ENCODE measurements around the gene FAM32A. TPM values are rescaled to one million over a fixed set of nuclear protein-coding genes. Genes with fewer than 3 reads are reported as not detected.

Gene FAM32A
- total and polyA plus RNA-seq, 10 of the 15 experiments (the other 5 are each of a cell fraction or from before 2014, with no cell fraction given): 33.3 to 116 (median 71.9) TPM

GRCh38 chr19:16197622-16198369 lies 12.6 kb downstream of the FAM32A start, which contains the start of gene AP1M1 (continued):
- no peak for TF ChIP-seq FOXM1 (IDR thresholded peaks at IDR 0.05; ENCODE audit: low read depth, low read length)
- no peak for TF ChIP-seq NFXL1 (IDR thresholded peaks at IDR 0.05; ENCODE audit: borderline replicate concordance)
- no peak for TF ChIP-seq TCF7 (IDR thresholded peaks at IDR 0.05; ENCODE audit: borderline replicate concordance)
- peak in 1 of 2 experiments; percentile 46; a peak in 1 of 4 replicates for TF ChIP-seq ETV6 (conservative IDR thresholded peaks at IDR 0.05 in 1 of 2, IDR thresholded peaks at IDR 0.05 in 1 of 2; ENCODE audit: borderline replicate concordance in 1 of 2, low read depth in 1 of 2)
- TF ChIP-seq, protein P1, sequence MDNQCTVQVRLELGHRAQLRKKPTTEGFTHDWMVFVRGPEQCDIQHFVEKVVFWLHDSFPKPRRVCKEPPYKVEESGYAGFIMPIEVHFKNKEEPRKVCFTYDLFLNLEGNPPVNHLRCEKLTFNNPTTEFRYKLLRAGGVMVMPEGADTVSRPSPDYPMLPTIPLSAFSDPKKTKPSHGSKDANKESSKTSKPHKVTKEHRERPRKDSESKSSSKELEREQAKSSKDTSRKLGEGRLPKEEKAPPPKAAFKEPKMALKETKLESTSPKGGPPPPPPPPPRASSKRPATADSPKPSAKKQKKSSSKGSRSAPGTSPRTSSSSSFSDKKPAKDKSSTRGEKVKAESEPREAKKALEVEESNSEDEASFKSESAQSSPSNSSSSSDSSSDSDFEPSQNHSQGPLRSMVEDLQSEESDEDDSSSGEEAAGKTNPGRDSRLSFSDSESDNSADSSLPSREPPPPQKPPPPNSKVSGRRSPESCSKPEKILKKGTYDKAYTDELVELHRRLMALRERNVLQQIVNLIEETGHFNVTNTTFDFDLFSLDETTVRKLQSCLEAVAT (IDR thresholded peaks at IDR 0.05): peak; percentile 99
- no peak for TF ChIP-seq CBX5 (IDR thresholded peaks at IDR 0.05; ENCODE audit: low read depth)
- no peak for TF ChIP-seq RFX5 (IDR thresholded peaks at IDR 0.05; ENCODE audit: low read depth, low read length)
- no peak for TF ChIP-seq RELA (IDR thresholded peaks at IDR 0.05; ENCODE audit: borderline replicate concordance, partially characterized antibody)
- TF ChIP-seq NR2C1 (IDR thresholded peaks at IDR 0.05): peak; percentile 74
- TF ChIP-seq, protein P2, sequence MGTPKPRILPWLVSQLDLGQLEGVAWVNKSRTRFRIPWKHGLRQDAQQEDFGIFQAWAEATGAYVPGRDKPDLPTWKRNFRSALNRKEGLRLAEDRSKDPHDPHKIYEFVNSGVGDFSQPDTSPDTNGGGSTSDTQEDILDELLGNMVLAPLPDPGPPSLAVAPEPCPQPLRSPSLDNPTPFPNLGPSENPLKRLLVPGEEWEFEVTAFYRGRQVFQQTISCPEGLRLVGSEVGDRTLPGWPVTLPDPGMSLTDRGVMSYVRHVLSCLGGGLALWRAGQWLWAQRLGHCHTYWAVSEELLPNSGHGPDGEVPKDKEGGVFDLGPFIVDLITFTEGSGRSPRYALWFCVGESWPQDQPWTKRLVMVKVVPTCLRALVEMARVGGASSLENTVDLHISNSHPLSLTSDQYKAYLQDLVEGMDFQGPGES (IDR thresholded peaks at IDR 0.05): no peak
- TF ChIP-seq, protein P3, sequence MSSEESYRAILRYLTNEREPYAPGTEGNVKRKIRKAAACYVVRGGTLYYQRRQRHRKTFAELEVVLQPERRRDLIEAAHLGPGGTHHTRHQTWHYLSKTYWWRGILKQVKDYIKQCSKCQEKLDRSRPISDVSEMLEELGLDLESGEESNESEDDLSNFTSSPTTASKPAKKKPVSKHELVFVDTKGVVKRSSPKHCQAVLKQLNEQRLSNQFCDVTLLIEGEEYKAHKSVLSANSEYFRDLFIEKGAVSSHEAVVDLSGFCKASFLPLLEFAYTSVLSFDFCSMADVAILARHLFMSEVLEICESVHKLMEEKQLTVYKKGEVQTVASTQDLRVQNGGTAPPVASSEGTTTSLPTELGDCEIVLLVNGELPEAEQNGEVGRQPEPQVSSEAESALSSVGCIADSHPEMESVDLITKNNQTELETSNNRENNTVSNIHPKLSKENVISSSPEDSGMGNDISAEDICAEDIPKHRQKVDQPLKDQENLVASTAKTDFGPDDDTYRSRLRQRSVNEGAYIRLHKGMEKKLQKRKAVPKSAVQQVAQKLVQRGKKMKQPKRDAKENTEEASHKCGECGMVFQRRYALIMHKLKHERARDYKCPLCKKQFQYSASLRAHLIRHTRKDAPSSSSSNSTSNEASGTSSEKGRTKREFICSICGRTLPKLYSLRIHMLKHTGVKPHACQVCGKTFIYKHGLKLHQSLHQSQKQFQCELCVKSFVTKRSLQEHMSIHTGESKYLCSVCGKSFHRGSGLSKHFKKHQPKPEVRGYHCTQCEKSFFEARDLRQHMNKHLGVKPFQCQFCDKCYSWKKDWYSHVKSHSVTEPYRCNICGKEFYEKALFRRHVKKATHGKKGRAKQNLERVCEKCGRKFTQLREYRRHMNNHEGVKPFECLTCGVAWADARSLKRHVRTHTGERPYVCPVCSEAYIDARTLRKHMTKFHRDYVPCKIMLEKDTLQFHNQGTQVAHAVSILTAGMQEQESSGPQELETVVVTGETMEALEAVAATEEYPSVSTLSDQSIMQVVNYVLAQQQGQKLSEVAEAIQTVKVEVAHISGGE (CRISPR knock-in tag; IDR thresholded peaks at IDR 0.05): peak; percentile 52; the same call in 1 of the 2 replicates
- TF ChIP-seq FOXK2 (IDR thresholded peaks at IDR 0.05): peak; percentile 71
- no peak for TF ChIP-seq SMAD1 (IDR thresholded peaks at IDR 0.05; ENCODE audit: low read depth, partially characterized antibody)
- TF ChIP-seq MEF2A (IDR thresholded peaks at IDR 0.05; ENCODE audit: insufficient read depth, low read depth, low read length): no peak
- no peak for TF ChIP-seq RAD51 (IDR thresholded peaks at IDR 0.05)
- no peak for TF ChIP-seq ZNF622 (IDR thresholded peaks at IDR 0.05)
- no peak for TF ChIP-seq EED (IDR thresholded peaks at IDR 0.05; ENCODE audit: low read depth)
- TF ChIP-seq CBFB (IDR thresholded peaks at IDR 0.05; ENCODE audit: low read depth): 0 out of 2 replicates have a peak, but pooled peaks have one; percentile 18
- TF ChIP-seq NFYA (IDR thresholded peaks at IDR 0.05; ENCODE audit: borderline replicate concordance, low read depth, low read length): no peak
- TF ChIP-seq HDAC2 (IDR thresholded peaks at IDR 0.05): no peak
- TF ChIP-seq STAT1 (conservative IDR thresholded peaks at IDR 0.05): 0 out of 2 replicates have a peak, but pooled peaks have one; percentile 27
- TF ChIP-seq KLF5 (IDR thresholded peaks at IDR 0.05; ENCODE audit: partially characterized antibody): peak; percentile 26
- TF ChIP-seq DPF2 (IDR thresholded peaks at IDR 0.05): 0 out of 2 replicates have a peak, but pooled peaks have one; percentile 65
